Kidney tubule cell (primary cell): ENCODE data around the gene ARID3C.
"Not testable (repeated sequence)": the region's sequence is repeated elsewhere in the genome, so short reads cannot be mapped to it uniquely, and the experiment has no call there.

Source experiments
- DNase-seq: peaks from one replicate; pipeline ENCODE4 v3.0.0-alpha.2; 2018; ENCODE audit warnings: low spot score

ARID3C gene

GRCh38 chr9:34652602-34653000 is 23.7 kb upstream of the ARID3C start:
- DNase-seq = no peak

- DNase-seq = peak; percentile 89
Observed at GRCh38 chr9:34651876-34652601, 23.2 kb upstream of the ARID3C start, which contains the start of gene IL11RA. Gene IL11RA, plus strand, starts transcription at chr9:34652185. Its CDS starts 3,033 bp downstream, at chr9:34655218.

- peak; percentile 53 for DNase-seq
Observed at GRCh38 chr9:34651321-34651720, 22.5 kb upstream of the ARID3C start.

GRCh38 chr9:34650816-34651215 is 21.9 kb upstream of the ARID3C start:
- no peak for DNase-seq

GRCh38 chr9:34648673-34649072 is 19.8 kb upstream of the ARID3C start:
- DNase-seq = no peak

GRCh38 chr9:34647651-34648050 is 18.8 kb upstream of the ARID3C start:
- no peak for DNase-seq

GRCh38 chr9:34647084-34647403 is 18.2 kb upstream of the ARID3C start:
- no peak for DNase-seq

GRCh38 chr9:34646211-34647083 is 17.6 kb upstream of the ARID3C start, which contains the start of gene GALT:
Gene GALT, plus strand, starts transcription at chr9:34646675. Its CDS starts 30 bp downstream, at chr9:34646705.
- DNase-seq = peak; percentile 91

- no peak for DNase-seq
Observed at GRCh38 chr9:34644766-34645314, 16.0 kb upstream of the ARID3C start.

- no peak for DNase-seq
Observed at GRCh38 chr9:34642679-34643078, 13.8 kb upstream of the ARID3C start.

- DNase-seq = not testable (repeated sequence)
Observed at GRCh38 chr9:34639322-34639721, 10.5 kb upstream of the ARID3C start.

GRCh38 chr9:34638138-34638445 is 9.2 kb upstream of the ARID3C start:
- no peak for DNase-seq

GRCh38 chr9:34637356-34638137 is 8.7 kb upstream of the ARID3C start, which contains the start of gene SIGMAR1:
Gene SIGMAR1, minus strand, starts transcription at chr9:34637787. Its CDS starts 90 bp downstream, at chr9:34637697.
- peak; percentile 93 for DNase-seq

GRCh38 chr9:34636791-34637355 is 8.0 kb upstream of the ARID3C start:
- DNase-seq = no peak

- no peak for DNase-seq
Observed at GRCh38 chr9:34635556-34635955, 6.7 kb upstream of the ARID3C start.

GRCh38 chr9:34634551-34635248 is 5.8 kb upstream of the ARID3C start:
- DNase-seq = no peak

- peak; percentile 70 for DNase-seq
Observed at GRCh38 chr9:34633851-34634550, 5.1 kb upstream of the ARID3C start.

GRCh38 chr9:34633166-34633565 is 4.3 kb upstream of the ARID3C start:
- DNase-seq = no peak

GRCh38 chr9:34630402-34631154 is 1.7 kb upstream of the ARID3C start:
- no peak for DNase-seq

GRCh38 chr9:34629491-34629808 is 584 bp upstream of the ARID3C start:
- peak; percentile 18 for DNase-seq
